ENCODE measurements around the gene ADARB2.

Gene ADARB2

GRCh38 chr10:1212571-1213141, 524.7 kb downstream of the ADARB2 start:
- intact Hi-C loops (cut with DNase I), result no loop called here
- DNase-seq, result peak in 2 of 10 donors; percentile 72 to 85

DNA sequence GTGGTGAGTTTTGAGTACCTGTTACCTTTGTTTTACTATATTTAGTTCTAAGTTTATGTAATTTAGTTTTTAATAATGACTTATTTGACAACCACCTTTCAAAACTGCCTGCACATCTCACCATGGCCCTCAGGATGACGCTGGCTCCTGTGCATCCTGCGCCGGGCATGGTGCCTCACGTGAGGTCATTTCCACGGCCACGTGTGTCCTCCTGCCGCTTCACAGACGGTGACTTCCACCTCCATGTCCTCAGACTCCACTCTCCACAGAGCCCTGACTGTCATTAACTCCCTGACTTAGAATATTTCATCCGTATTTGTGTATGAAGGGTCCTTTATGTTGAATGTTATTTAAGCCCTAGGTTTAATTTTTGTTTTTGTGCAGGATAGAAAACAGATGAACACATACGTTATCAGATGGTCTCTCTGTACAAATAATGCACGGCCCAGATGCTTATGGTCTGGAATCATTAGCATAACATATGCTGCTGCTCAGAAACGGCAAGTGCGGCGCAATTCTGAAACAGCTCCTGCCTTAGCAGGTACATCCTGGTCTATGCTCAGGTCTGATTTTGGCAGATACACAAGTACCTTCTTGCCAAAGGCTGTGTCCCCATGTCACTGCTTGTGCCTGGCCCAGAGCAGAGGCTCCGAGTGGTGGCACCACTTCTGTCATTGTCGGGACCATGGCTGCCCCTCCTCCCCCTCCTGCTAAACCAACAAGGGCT, 525.3 kb downstream of the ADARB2 start:
- intact Hi-C loops (cut with DNase I), result no loop called here
- DNase-seq, result peak in 2 of 10 donors; percentile 57 to 73

DNA sequence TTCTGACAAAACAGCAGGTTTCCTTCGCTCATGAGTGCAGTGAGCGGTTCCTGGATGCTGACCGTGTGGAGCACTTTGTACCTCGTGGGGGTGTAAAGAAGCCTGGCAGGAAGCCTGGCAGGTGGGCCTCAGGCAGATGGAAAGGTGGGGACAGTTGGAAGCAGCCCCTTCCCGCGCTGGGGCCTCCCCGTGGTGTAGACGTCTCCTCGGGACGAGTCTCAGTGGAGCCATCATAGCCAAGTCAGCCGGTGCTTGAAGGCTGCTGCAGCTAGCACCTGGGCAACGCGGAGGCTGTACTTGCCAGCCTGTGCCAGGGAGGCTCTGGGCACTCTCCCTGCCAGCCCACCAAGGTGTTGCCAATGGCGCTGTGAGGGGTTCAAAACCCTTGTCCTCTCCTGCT, 526.7 kb downstream of the ADARB2 start:
- DNase-seq, result peak in 3 of 10 donors; percentile 65 to 83 (median 74)
- intact Hi-C loops (cut with DNase I), result no loop called here

- DNase-seq, result peak in 2 of 10 donors; percentile 24 to 67
- intact Hi-C loops (cut with DNase I), result no loop called here
Measured at GRCh38 chr10:1209355-1209979, 527.9 kb downstream of the ADARB2 start.

GRCh38 chr10:1208366-1209311, 528.7 kb downstream of the ADARB2 start:
- DNase-seq, result peak in 2 of 10 donors; percentile 53 to 80
- intact Hi-C loops (cut with DNase I), result no loop called here

DNA sequence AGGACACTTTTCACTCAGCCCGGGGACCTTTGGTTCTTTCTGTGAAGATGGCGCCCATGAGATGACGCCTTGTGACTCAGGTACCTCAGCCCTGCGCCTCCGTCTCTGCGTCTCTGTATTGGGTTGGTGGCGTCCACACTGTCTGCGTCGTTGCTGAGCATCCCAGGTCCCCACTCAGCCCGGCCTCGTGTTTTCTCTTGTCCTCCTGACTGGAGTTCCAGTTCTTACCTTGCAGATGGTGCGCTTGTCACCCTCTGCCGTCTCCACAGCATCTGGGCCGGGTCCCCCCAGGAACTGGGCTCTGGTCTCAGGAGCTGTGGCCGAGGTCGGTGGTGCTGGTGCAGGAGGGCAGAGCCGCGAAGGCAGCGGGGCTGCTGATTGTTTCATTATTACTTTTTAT, 530.7 kb downstream of the ADARB2 start:
- intact Hi-C loops (cut with DNase I), result no loop called here
- peak in 3 of 10 donors; percentile 8 to 77 (median 54) for DNase-seq

DNA sequence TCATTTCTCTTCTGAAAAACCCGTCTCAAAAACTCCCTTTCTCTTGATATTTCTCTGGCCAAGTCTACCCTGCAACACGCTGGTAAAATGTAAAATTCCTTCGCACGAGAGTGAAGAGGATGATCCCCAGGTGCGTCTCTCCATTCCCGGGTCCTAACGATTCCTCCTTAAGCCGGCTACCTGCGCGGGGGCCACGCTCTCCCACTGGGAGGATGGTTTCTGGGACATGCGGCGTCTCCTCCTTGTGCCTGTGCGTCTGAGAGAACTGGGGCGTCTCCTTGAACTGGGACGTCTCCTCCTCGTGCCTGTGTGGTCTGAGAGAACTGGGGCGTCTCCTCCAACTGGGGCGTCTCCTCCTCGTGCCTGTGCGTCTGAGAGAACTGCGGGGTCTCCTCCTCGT, 531.2 kb downstream of the ADARB2 start:
- intact Hi-C loops (cut with DNase I), result no loop called here
- peak in 2 of 10 donors; percentile 5 to 11 for DNase-seq

DNA sequence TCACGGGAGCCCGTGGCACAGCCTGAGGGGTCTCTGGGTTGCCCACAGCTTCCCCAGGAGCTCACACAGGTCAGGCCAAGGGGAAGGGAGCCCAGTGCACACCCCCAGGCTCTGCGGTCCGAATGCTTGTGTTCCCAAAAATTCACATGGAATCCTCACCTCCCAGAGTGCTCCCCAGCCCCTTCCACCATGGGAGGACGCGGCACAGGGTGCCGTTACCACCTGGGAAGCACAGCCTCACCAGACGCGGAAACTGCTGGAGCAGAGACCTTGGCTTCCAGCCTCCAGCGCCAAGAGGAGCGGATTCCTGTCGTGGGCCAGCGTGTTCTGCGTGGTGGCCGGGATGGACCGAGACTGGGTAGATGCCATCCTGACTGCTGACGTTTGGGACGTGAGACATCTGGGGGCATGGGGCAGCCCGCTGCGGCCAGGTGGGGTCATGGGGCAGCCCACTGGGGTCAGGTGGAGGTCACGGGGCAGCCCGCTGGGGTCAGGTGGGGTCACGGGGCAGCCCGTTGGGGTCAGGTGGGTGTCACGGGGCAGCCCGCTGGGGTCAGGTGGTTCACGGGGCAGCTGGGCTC, 531.8 kb downstream of the ADARB2 start:
- peak in 3 of 10 donors; percentile 8 to 78 (median 52) for DNase-seq
- intact Hi-C loops (cut with DNase I), result no loop called here

DNA sequence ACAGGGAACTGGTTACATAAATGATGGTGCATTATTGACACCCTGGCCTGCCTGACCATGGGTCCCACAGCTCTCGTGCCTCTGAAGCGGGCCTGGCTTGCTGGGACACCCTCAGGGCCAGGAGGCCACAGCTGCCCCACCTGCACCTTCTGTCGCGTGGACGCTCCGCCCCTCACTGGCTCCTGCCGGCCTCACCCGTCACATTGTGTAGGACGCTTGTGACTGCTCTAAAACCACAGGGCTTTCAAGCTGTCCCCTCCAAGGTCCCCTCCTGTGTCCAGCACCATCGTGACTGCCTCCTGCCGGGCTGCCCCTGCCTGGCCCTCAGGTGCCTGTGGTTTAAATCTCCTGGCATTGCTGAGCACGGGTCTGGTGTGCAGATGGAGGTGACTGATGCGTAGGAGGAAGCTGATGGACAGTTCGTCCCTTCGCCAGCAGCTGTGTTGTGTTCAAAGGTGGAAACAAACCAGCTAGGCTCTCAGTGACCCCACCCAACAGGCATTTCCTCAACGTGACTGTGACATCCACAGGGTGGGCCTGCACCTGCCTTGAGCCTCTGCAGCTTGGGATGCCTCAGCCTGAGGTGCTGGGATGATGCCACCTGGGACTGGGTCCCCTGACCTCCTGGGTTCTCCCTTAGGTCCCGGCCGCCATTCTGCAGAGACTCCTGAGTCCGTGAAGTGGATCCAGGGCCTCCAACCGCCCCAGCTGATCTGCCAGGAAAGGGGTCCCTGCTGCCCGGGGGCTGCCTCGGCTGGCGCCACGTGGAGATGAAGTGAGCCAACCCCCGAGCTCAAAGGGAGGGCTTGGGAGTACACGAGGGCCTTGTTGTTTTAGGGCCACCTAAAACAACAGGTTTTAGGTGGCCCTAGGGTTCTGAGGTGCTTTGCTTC, 532.6 kb downstream of the ADARB2 start:
- intact Hi-C loops (cut with DNase I), result no loop called here
- peak in 3 of 10 donors; percentile 8 to 82 (median 58) for DNase-seq

DNA sequence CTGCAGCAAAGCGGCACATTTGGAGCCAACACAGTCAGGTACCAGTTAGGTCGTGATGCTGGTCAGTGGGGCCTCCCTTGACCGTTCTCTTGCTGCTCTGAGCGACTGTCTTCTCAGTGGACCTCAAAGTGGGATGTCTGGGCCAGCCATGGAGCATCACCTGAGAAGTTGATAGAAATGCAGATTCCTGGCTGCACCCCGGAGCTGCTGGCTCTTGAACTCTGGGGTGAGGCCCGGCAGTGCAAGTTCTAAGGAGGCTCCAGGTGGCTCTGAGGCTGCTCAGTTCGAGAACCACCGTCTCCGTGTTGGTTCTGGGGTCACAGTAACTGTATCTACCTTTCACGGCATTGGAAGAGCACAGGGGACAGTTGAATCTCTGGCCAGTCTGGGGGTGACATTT, 533.6 kb downstream of the ADARB2 start:
- DNase-seq, result peak in 2 of 10 donors; percentile 6 to 59
- intact Hi-C loops (cut with DNase I), result no loop called here

- intact Hi-C loops (cut with DNase I), result no loop called here
- DNase-seq, result peak in 3 of 10 donors; percentile 8 to 76 (median 69)
Measured at GRCh38 chr10:1203216-1203615, 534.1 kb downstream of the ADARB2 start.

DNA sequence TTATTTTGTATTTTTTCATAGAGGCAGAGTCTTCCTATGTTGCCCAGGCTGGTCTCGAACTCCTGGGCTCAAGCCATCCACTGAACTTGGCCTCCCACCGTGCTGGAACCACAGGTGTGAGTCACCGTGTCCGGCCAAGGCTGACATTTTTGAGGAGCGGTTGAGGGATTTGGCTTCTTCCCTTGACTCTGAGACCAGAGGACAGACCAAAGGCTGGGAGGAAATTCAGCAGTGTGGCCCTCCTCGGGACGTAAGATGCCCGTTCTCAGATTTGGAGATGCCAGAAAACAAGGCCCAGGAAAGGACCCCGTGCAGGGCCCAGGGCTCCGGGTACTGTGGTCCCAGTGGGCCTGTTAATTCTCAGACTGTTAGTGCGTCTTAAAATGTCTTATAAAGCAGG, 535.0 kb downstream of the ADARB2 start:
- peak in 3 of 10 donors; percentile 7 to 59 (median 52) for DNase-seq
- intact Hi-C loops (cut with DNase I), result no loop called here

GRCh38 chr10:1200866-1201807, 536.2 kb downstream of the ADARB2 start:
- DNase-seq, result peak in 5 of 10 donors; percentile 9 to 73 (median 42)
- intact Hi-C loops (cut with DNase I), result no loop called here

DNA sequence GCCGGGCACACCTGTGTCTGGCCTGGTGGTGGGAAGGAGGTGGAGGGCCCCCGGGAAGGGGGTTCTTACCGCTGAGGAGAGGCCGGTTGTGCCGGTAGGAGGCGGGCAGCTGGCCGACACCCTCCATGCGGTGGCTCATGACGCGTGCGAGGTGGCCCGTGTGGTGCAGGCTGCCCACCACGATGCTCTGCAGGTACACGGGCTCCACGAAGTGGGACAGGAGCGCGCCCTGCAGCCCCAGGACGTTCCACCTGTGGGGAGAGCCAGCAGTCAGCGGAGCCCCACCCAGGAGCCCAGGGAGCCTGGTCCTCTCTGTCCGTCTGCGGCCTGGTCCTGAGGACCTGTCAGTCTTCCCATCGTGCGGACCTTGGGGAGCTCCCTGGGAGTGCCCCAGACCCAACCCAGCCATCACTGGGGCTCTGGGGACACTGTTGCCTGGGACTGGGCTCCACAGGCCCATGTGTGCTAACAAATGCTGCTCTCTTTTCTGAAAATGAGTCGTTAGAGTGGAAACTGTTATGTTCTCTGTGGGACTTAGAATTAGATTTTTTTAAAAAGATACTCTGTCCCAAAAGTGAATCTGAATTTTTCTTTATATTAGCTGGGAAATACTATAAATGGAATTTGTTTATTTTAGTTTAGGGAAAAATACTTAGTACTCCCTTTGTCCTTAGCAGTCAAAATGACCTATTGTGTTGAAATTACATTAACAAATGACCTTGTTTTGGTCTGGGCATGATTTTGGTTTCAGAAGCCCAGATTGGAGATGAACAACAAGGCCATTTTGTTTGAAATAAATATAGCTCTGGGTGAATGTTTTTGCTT, 537.2 kb downstream of the ADARB2 start:
- DNase-seq, result peak in 7 of 10 donors; percentile 9 to 90 (median 51)

GRCh38 chr10:1199345-1199673, 538.0 kb downstream of the ADARB2 start:
- peak in 3 of 10 donors; percentile 8 to 84 (median 76) for DNase-seq
- intact Hi-C loops (cut with DNase I), result no loop called here

More for the DNA sequence above, 537.2 kb downstream of the ADARB2 start:
- intact Hi-C loops (cut with DNase I), result no loop called here

- intact Hi-C loops (cut with DNase I), result no loop called here
- DNase-seq, result peak in 6 of 10 donors; percentile 7 to 68 (median 42)
Measured at GRCh38 chr10:1198453-1199344, 538.6 kb downstream of the ADARB2 start.

Data from posterior cingulate gyrus (tissue), 11 donors.